Gastroesophageal sphincter (tissue), 4 donors: ENCODE results near the gene RPL41. TPM values are rescaled to one million over a fixed set of nuclear protein-coding genes. Genes with fewer than 3 reads are reported as not detected.
A peak's percentile ranks its signal among the peaks of the same experiment; 100 is the strongest.

ENCODE experiments used
- ATAC-seq: fragments of 150-250 bp; one replicate; pipeline ENCODE4 v1.9.1; 2016; ENCODE audit warnings: mild to moderate bottlenecking, moderate library complexity
- H3K27ac ChIP-seq, 4 donors: fragments of 200-600 bp; sonication (generic) in 3 of 4; 1 replicate in 3 of 4; 2 replicates in 1 of 4; pipeline ENCODE4 v1.5.1; 2016 to 2019
- H3K27me3 ChIP-seq: fragments of 200-600 bp; sonication (generic); one replicate; pipeline ENCODE4 v1.5.1; 2019
- H3K36me3 ChIP-seq, 2 donors: fragments of 200-600 bp; sonication (generic); one replicate each; pipeline ENCODE4 v1.5.1; 2019; ENCODE audit warnings: control low read depth in 1 of 2
- H3K4me1 ChIP-seq, 3 donors: fragments of 200-600 bp; sonication (generic); 1 replicate in 2 of 3; 2 replicates in 1 of 3; pipeline ENCODE4 v1.5.1; 2016 to 2019; ENCODE audit warnings: control low read depth in 2 of 3
- H3K4me3 ChIP-seq, 2 donors: fragments of 200-600 bp; sonication (generic); one replicate each; pipeline ENCODE4 v1.5.1; 2019; ENCODE audit warnings: mild to moderate bottlenecking in 1 of 2, moderate library complexity in 1 of 2
- H3K9me3 ChIP-seq, 3 donors: fragments of 200-600 bp; sonication (generic); one replicate each; pipeline ENCODE4 v1.5.1; 2017 to 2019; ENCODE audit warnings: control low read depth in 2 of 3
- EP300 ChIP-seq: sonication (generic); formaldehyde crosslinking; IDR thresholded peaks from one replicate; pipeline ENCODE4 v1.6.1; 2017; ENCODE audit warnings: antibody characterized with exemption, mild to moderate bottlenecking
- POLR2A ChIP-seq, 2 donors: fragments of 450-650 bp; IDR thresholded peaks; one replicate each; pipeline ENCODE4 v1.6.1; 2017; ENCODE audit warnings: antibody characterized with exemption in 2 of 2, mild to moderate bottlenecking in 2 of 2, moderate library complexity in 1 of 2
- POLR2AphosphoS5 ChIP-seq: sonication (generic); formaldehyde crosslinking; IDR thresholded peaks from one replicate; pipeline ENCODE4 v1.6.1; 2017; ENCODE audit warnings: antibody characterized with exemption
- WGBS, 2 donors: methylation state at CpG; one replicate each; pipeline ENCODE4 v1.1.5; 2018; ENCODE audit warnings: low coverage in 1 of 2; 5-methylcytosine and 5-hydroxymethylcytosine counted together
- total RNA-seq, 4 donors: library from RNA; depleted of rRNA; stranded (reverse); fragments of >200 nt; gene quantifications; one replicate each; pipeline ENCODE4 v1.1.0, GENCODE V29; 2016
- TF ChIP-seq, protein P1 (sequence below), 4 experiments: fragments of 200-600 bp in 2 of 4; fragments of 450-650 bp in 2 of 4; sonication (generic) in 1 of 4; IDR thresholded peaks; one replicate each; pipeline ENCODE4 v1.5.1; 2017 to 2019; ENCODE audit warnings: antibody characterized with exemption in 4 of 4, mild to moderate bottlenecking in 2 of 4, moderate library complexity in 2 of 4

The RPL41 gene
- total RNA-seq, 4 donors from 2014 or later: 1,487 to 4,346 (median 2,874) TPM

DNA sequence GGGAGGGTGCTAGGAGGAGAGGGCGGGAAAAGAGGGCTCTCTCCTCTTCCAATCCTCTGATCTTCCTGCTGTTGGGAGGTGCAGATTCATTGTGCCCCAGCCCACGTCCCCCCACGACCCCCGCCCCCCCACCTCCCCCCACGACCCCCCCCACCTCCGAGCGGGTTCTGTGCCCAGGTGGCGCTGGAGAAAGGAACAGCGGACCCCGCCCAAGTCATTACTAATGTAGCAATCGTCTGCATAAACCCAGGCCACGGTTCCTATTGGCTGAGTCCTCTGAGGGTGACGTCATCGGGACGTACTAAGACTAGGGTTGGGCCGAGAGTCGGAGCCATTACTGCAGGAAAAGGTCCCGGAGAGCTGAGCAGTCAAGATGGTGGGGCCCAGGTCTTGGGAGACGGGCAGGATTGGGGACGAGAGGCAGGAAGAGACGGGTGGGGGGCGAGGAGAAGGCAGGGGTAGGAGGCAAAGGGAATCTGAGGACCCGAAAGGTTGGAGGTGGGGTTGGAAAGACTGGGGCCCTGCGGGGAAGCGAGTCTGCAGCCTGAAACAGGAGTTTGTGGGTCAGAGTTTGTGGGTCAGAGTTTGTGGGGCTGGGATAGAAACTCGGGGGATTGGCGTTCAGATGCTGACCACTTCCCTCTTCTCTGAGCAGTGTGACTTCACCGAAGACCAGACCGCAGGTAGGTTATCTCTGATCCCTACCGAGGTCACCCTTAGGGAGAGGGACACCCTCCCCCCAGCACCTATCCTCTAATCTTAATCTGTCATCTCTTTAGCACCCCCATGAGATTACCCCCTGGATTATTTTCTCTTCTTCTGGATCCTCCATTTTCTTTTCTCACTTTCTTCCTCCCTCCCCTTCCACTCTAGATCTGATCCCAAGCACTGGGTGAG, 41.8 kb downstream of the RPL41 start, which contains the start of gene MYL6:
Gene MYL6, plus strand, starts transcription at position 331 of the 897 bp plus-strand sequence. Its CDS starts 43 bp downstream, at position 374.
- peak within 1 kb of the TSS; percentile 93 to 99 (median 98) for H3K27ac ChIP-seq
- peaks cover 0 to 64% (median 19%) of the 10 kb centered on the region in 3 donors for H3K4me1 ChIP-seq
- no peaks in the 10 kb centered on the region for H3K9me3 ChIP-seq
- ATAC-seq: peak; percentile 92
- peaks cover 0 to 39% of the 10 kb centered on the region in 2 donors for H3K36me3 ChIP-seq
- H3K27me3 ChIP-seq: no peaks in the 10 kb centered on the region
- WGBS, 2 donors: 0 to 2% methylated on average over 2 to 19 of the region's 30 CpGs
- TF ChIP-seq, protein P1, sequence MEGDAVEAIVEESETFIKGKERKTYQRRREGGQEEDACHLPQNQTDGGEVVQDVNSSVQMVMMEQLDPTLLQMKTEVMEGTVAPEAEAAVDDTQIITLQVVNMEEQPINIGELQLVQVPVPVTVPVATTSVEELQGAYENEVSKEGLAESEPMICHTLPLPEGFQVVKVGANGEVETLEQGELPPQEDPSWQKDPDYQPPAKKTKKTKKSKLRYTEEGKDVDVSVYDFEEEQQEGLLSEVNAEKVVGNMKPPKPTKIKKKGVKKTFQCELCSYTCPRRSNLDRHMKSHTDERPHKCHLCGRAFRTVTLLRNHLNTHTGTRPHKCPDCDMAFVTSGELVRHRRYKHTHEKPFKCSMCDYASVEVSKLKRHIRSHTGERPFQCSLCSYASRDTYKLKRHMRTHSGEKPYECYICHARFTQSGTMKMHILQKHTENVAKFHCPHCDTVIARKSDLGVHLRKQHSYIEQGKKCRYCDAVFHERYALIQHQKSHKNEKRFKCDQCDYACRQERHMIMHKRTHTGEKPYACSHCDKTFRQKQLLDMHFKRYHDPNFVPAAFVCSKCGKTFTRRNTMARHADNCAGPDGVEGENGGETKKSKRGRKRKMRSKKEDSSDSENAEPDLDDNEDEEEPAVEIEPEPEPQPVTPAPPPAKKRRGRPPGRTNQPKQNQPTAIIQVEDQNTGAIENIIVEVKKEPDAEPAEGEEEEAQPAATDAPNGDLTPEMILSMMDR (IDR thresholded peaks at IDR 0.05): no peak
- TF ChIP-seq POLR2A (IDR thresholded peaks at IDR 0.05) (peak; percentile 99), POLR2AphosphoS5 (peak; percentile 100), EP300 (no peak)
- H3K4me3 ChIP-seq: peak within 1 kb of the TSS; percentile 71 to 82

DNA sequence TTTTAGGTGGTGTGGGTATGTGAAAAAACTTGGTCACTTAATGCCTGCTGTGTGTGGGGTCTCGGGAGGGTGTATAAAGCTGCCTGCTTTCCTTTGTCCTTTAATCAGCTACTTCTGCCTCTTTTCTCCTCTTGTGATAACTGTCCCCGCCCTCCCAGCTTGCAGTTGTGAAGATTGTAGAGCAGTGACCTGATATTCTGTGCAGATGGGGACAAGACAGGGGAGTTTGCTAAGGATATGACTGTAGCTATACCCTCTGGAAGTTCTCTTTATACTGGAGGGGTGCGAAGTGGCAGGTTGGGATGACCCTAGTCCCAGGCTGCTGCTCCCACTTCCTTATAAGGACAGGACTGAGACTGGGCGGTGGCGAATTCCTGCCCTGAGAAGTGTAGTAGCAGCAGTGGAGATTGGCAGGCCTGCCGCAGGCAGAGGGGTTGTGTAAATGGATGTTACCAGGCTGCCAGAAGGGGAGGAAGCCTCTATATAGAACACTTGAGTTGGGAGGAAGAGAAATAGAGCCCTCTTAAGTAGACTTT, 42.6 kb downstream of the RPL41 start:
- Histone ChIP-seq H3K27me3 (no peaks in the 10 kb centered on the region), H3K4me1 (peaks cover 0 to 64% (median 18%) of the 10 kb centered on the region in 3 donors), H3K9me3 (no peaks in the 10 kb centered on the region), H3K27ac (peak overlapping the region; percentile 93 to 99 (median 98)), H3K36me3 (peaks cover 0 to 46% of the 10 kb centered on the region in 2 donors), H3K4me3 (peak overlapping the region; percentile 71 to 82)
- peak; percentile 91 for TF ChIP-seq POLR2AphosphoS5
- TF ChIP-seq POLR2A (IDR thresholded peaks at IDR 0.05): peak; percentile 83 to 84
- TF ChIP-seq, protein P1 (IDR thresholded peaks at IDR 0.05): no peak
- TF ChIP-seq EP300: no peak
- ATAC-seq: peak; percentile 71
- 0% methylated on average over 2 of the region's 6 CpGs; no CpG with 5 or more reads in 1 of the 2 donors for WGBS, 2 donors

DNA sequence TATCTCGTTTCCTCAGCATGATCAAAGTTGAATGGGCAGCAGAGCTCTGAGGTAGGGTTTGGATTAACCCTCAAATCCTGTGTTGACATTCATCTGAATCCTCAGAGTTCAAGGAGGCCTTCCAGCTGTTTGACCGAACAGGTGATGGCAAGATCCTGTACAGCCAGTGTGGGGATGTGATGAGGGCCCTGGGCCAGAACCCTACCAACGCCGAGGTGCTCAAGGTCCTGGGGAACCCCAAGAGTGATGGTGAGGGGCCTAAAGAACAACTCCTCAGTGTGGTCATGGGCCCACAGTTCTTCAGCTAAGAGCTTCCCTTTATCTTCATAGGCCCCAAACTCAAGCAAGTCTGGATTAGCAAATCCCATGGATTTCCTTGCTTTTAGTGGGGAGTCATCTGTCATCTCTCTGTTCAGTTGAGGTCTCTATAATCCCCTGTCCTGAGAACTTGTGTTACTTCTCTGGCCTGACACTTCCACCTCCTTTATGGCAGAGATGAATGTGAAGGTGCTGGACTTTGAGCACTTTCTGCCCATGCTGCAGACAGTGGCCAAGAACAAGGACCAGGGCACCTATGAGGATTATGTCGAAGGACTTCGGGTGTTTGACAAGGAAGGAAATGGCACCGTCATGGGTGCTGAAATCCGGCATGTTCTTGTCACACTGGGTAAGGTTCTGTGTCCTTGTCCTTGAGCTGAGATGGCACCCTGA, 43.2 kb downstream of the RPL41 start:
- no peaks in the 10 kb centered on the region for H3K27me3 ChIP-seq
- H3K4me3 ChIP-seq: peak overlapping the region; percentile 71 to 82
- peak overlapping the region; percentile 93 to 99 (median 98) for H3K27ac ChIP-seq
- H3K4me1 ChIP-seq: peaks cover 0 to 69% (median 18%) of the 10 kb centered on the region in 3 donors
- no peaks in the 10 kb centered on the region for H3K9me3 ChIP-seq
- 0 to 9% methylated on average over 7 to 8 of the region's 8 CpGs for WGBS, 2 donors
- peaks cover 0 to 52% of the 10 kb centered on the region in 2 donors for H3K36me3 ChIP-seq
- ATAC-seq: no peak
- TF ChIP-seq EP300 (no peak), POLR2AphosphoS5 (no peak), POLR2A (IDR thresholded peaks at IDR 0.05) (no peak)
- TF ChIP-seq, protein P1 (IDR thresholded peaks at IDR 0.05): no peak

- 0 to 3% methylated on average over 2 to 5 of the region's 7 CpGs for WGBS, 2 donors
- TF ChIP-seq POLR2AphosphoS5 (peak; percentile 41), POLR2A (IDR thresholded peaks at IDR 0.05) (no peak)
Measured at GRCh38 chr12:56160193-56160763, 43.8 kb downstream of the RPL41 start.

More at GRCh38 chr12:56160193-56160763, 43.8 kb downstream of the RPL41 start:
- no peaks in the 10 kb centered on the region for H3K9me3 ChIP-seq
- peaks cover 0 to 59% of the 10 kb centered on the region in 2 donors for H3K36me3 ChIP-seq
- peak overlapping the region; percentile 93 to 99 (median 98) for H3K27ac ChIP-seq
- no peak for ATAC-seq
- peaks cover 0 to 72% (median 18%) of the 10 kb centered on the region in 3 donors for H3K4me1 ChIP-seq
- peak overlapping the region; percentile 71 to 82 for H3K4me3 ChIP-seq
- H3K27me3 ChIP-seq: no peaks in the 10 kb centered on the region
